ENCODE results near the gene ANKRD44.

The ANKRD44 gene

GRCh38 chr2:197144183-197144582 lies 166.4 kb downstream of the ANKRD44 start:
- TF ChIP-seq, protein P1, sequence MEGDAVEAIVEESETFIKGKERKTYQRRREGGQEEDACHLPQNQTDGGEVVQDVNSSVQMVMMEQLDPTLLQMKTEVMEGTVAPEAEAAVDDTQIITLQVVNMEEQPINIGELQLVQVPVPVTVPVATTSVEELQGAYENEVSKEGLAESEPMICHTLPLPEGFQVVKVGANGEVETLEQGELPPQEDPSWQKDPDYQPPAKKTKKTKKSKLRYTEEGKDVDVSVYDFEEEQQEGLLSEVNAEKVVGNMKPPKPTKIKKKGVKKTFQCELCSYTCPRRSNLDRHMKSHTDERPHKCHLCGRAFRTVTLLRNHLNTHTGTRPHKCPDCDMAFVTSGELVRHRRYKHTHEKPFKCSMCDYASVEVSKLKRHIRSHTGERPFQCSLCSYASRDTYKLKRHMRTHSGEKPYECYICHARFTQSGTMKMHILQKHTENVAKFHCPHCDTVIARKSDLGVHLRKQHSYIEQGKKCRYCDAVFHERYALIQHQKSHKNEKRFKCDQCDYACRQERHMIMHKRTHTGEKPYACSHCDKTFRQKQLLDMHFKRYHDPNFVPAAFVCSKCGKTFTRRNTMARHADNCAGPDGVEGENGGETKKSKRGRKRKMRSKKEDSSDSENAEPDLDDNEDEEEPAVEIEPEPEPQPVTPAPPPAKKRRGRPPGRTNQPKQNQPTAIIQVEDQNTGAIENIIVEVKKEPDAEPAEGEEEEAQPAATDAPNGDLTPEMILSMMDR (IDR thresholded peaks at IDR 0.05): no peak
- TF ChIP-seq ZFX (IDR thresholded peaks at IDR 0.05; ENCODE audit: borderline replicate concordance): no peak
- H3K27ac ChIP-seq: no peak overlapping the region

DNA sequence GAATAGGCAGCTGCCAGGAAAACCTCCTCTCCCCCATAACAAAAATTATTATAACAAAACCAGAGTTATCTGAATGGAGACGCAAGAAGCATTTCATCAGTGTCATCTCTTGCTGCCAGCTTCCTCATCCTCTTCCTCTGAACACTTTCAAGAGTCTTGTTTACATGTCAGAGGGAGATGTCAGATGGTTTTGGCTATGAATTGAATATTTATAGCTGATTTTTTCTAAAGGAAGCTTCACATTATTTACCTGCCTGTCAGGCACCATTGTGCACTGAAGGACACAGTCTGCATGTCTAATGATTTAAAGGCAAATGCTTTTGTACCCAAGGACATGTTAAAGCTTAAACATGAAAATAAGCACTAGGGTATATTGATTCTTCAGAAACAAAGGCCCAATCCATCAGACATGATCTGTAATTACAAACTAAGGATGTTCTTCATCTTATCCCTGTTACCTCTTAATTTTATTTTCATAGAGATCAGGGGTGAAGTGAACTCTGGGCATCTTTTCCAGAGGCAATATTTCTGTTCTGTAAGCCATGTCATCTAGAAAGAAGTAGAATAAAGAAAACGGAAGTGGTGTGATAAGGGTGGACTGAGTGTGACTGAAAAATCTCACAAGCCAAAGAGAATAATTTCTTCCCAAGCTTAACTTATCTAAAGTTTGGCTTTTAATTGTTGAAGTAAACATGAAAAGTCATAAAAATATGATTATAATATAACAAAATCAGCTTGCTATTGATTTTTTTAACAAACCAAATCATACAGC lies 168.7 kb downstream of the ANKRD44 start:
- H3K27ac ChIP-seq: no peak overlapping the region
- TF ChIP-seq, protein P1 (IDR thresholded peaks at IDR 0.05): no peak
- TF ChIP-seq ZFX (IDR thresholded peaks at IDR 0.05; ENCODE audit: borderline replicate concordance): no peak

DNA sequence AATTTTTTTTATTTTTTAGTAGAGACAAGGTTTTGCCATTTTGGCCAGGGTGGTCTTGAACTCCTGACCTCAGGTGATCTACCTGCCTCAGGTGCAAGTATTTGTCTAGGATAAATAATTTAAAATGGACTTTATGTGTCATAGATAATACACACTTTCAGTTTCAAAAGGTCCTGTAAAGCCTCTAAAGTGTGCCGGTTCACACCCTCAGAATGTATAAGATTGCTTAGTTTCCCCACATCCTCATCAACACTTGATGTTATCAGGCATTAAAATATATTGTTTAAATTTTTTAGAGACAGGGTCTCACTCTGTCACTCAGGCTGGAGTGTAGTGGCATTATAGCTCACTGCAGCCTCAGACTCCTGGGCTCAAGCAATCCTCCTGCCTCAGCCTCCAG lies 170.5 kb downstream of the ANKRD44 start:
- TF ChIP-seq ZFX (IDR thresholded peaks at IDR 0.05; ENCODE audit: borderline replicate concordance): no peak
- TF ChIP-seq, protein P1 (IDR thresholded peaks at IDR 0.05): no peak
- no peak overlapping the region for H3K27ac ChIP-seq

DNA sequence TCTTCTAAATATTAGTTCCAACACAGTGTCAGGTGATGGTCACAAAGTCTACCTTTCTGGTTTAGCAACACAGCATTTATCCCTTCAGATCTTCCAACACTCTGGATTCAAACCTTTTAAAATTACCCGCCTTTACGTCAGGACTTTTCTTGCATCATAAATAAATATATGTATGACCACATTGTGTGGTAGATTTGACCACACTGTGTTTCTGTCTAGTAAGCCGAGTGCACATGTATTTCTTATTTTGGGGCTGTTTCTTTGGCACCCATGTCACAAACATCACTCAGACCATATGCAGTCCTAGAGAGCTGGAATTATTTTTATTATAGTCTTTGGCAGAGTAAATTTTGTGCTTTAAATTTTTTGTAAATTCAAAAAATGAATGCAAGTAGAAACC lies 172.1 kb downstream of the ANKRD44 start:
- H3K27ac ChIP-seq: no peak overlapping the region
- no peak for TF ChIP-seq ZFX (IDR thresholded peaks at IDR 0.05; ENCODE audit: borderline replicate concordance)
- TF ChIP-seq, protein P1 (IDR thresholded peaks at IDR 0.05): no peak

GRCh38 chr2:197137826-197138477 lies 172.6 kb downstream of the ANKRD44 start:
- TF ChIP-seq, protein P1 (IDR thresholded peaks at IDR 0.05): no peak
- no peak for TF ChIP-seq ZFX (IDR thresholded peaks at IDR 0.05; ENCODE audit: borderline replicate concordance)
- no peak overlapping the region for H3K27ac ChIP-seq

- TF ChIP-seq, protein P1 (IDR thresholded peaks at IDR 0.05): no peak
- no peak for TF ChIP-seq ZFX (IDR thresholded peaks at IDR 0.05; ENCODE audit: borderline replicate concordance)
- H3K27ac ChIP-seq: no peak overlapping the region
These were observed 173.3 kb downstream of the ANKRD44 start for GRCh38 chr2:197137231-197137630.

DNA sequence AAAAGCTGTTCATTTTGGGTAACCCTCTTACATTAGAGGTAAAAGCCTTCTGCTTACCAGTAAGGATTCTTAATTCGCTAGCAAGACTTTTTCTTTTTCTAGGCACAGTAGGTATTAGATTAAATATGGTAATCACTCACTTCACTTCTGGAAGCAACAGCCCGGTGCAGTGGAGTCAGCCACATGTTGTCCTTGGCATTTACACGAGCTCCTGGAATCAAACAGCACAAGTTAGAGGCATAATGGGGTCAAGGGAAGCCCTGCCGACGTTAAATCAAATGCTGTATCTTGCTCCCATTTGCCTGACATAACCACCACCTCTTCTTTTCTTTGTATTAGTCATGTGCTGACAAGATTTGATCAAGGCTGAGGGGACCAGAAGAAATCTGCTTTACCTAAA lies 174.1 kb downstream of the ANKRD44 start:
- TF ChIP-seq, protein P1 (IDR thresholded peaks at IDR 0.05): no peak
- no peak for TF ChIP-seq ZFX (IDR thresholded peaks at IDR 0.05; ENCODE audit: borderline replicate concordance)
- no peak overlapping the region for H3K27ac ChIP-seq

Data from 22Rv1 (cell line).